NCI-H2196 treated with DMSO at 0.1 percent for 48 hours (cell line): ENCODE results near the gene PPP5C.
"Not testable (repeated sequence)": the region's sequence is repeated elsewhere in the genome, so short reads cannot be mapped to it uniquely, and the experiment has no call there.

Experiments used
- DNase-seq: peaks from one replicate; lab custom pipeline; 2025; ENCODE audit not compliant: unreplicated experiment; lab: John Stamatoyannopoulos, UW

The PPP5C gene

GRCh38 chr19:46364359-46364758 is 17.5 kb downstream of the PPP5C start:
- DNase-seq, result no peak

GRCh38 chr19:46365561-46365960 is 18.7 kb downstream of the PPP5C start:
- no peak for DNase-seq

- DNase-seq, result no peak
Measured at GRCh38 chr19:46366620-46367292, 19.9 kb downstream of the PPP5C start.

GRCh38 chr19:46367426-46367825 is 20.5 kb downstream of the PPP5C start:
- no peak for DNase-seq

GRCh38 chr19:46368116-46368515 is 21.2 kb downstream of the PPP5C start:
- no peak for DNase-seq

GRCh38 chr19:46369817-46370216 is 22.9 kb downstream of the PPP5C start:
- DNase-seq, result no peak

GRCh38 chr19:46371371-46371901 is 24.5 kb downstream of the PPP5C start:
- no peak for DNase-seq

GRCh38 chr19:46372901-46373490 is 26.1 kb downstream of the PPP5C start:
- no peak for DNase-seq

- peak; percentile 97 for DNase-seq
Measured at GRCh38 chr19:46373491-46374359, 26.8 kb downstream of the PPP5C start.

- no peak for DNase-seq
Measured at GRCh38 chr19:46374536-46375475, 27.9 kb downstream of the PPP5C start.

GRCh38 chr19:46375476-46376067 is 28.7 kb downstream of the PPP5C start:
- DNase-seq, result not testable (repeated sequence)

- DNase-seq, result no peak
Measured at GRCh38 chr19:46376241-46377153, 29.6 kb downstream of the PPP5C start.

- DNase-seq, result no peak
Measured at GRCh38 chr19:46378268-46378667, 31.4 kb downstream of the PPP5C start.

GRCh38 chr19:46380690-46381089 is 33.8 kb downstream of the PPP5C start:
- no peak for DNase-seq

- DNase-seq, result no peak
Measured at GRCh38 chr19:46381346-46381745, 34.5 kb downstream of the PPP5C start.

GRCh38 chr19:46381756-46382345 is 35.0 kb downstream of the PPP5C start:
- no peak for DNase-seq

GRCh38 chr19:46383171-46383815 is 36.4 kb downstream of the PPP5C start:
- DNase-seq, result no peak

- no peak for DNase-seq
Measured at GRCh38 chr19:46383846-46384245, 37.0 kb downstream of the PPP5C start.
